ENCODE measurements around the gene TARDBP. TPM values are rescaled to one million over a fixed set of nuclear protein-coding genes. Genes with fewer than 3 reads are reported as not detected.

Gene TARDBP
- total and polyA plus RNA-seq, 2 donors (not counting 1 experiment from before 2014, with no cell fraction given): 85.2 to 222 TPM

GRCh38 chr1:10973956-10974881 is 38.2 kb upstream of the TARDBP start:
- Histone ChIP-seq H3K4me2 (replicated peaks; ENCODE audit: low read depth, low read length, poor library complexity, severe bottlenecking) (no peak overlapping the region), H3K9me3 (ENCODE audit: control extremely low read depth in 1 of 3, control insufficient read depth in 2 of 3, insufficient read depth in 1 of 3, low read length in 2 of 3) (no peaks in the 10 kb centered on the region), H3K9ac (ENCODE audit: low read length) (no peak overlapping the region), H2AFZ (ENCODE audit: insufficient read depth, low read depth, low read length, poor library complexity, severe bottlenecking) (no peak overlapping the region), H3K36me3 (replicated peaks in 1 of 2; ENCODE audit: control extremely low read depth in 1 of 2, control insufficient read depth in 1 of 2, extremely low read depth in 1 of 2, insufficient read depth in 2 of 2, low read length in 1 of 2) (no peaks in the 10 kb centered on the region), H3K27me3 (replicated peaks in 1 of 4; ENCODE audit: control extremely low read depth in 1 of 4, control insufficient read depth in 3 of 4, insufficient read depth in 4 of 4, low read length in 3 of 4) (peaks cover 0 to 2% (median 0%) of the 10 kb centered on the region in 4 experiments), H3K27ac (ENCODE audit: low read length in 2 of 2) (no peak overlapping the region), H3K4me3 (ENCODE audit: control extremely low read depth in 1 of 5, extremely low read depth in 1 of 5, insufficient read depth in 1 of 5, low read depth in 2 of 5, low read length in 4 of 5) (no peak overlapping the region), H3K4me1 (ENCODE audit: control insufficient read depth in 2 of 2, insufficient read depth in 2 of 2, low read length in 2 of 2) (no peaks in the 10 kb centered on the region), H4K20me1 (ENCODE audit: control insufficient read depth, insufficient read depth, low read length, poor library complexity, severe bottlenecking) (no peaks in the 10 kb centered on the region), H3K79me2 (ENCODE audit: control insufficient read depth, insufficient read depth, low read length) (no peaks in the 10 kb centered on the region)
- intact Hi-C loops (cut with micrococcal nuclease): no loop called here
- ChIA-PET POLR2A (no interaction called here), CTCF (no interaction called here)
- Mint-ChIP-seq H3K27ac (no peak overlapping the region), H3K4me1 (peaks cover 3% of the 10 kb centered on the region), H3K9me3 (ENCODE audit: insufficient read depth) (no peaks in the 10 kb centered on the region), H3K27me3 (peaks cover 14% of the 10 kb centered on the region), H3K4me3 (no peak overlapping the region)
- DNase-seq (no peak), ATAC-seq (ENCODE audit: low read depth) (no peak)
- 90% methylated on average over 16 of the region's 17 CpGs for WGBS (ENCODE audit: insufficient coverage)
- TF ChIP-seq CTCF (IDR thresholded peaks at IDR 0.05) (no peak), EZH2 (IDR thresholded peaks at IDR 0.05; ENCODE audit: borderline replicate concordance, insufficient read depth, low read depth, low read length, poor library complexity, severe bottlenecking) (no peak)
